Measurements from ENCODE around the gene COL6A2.

DNA sequence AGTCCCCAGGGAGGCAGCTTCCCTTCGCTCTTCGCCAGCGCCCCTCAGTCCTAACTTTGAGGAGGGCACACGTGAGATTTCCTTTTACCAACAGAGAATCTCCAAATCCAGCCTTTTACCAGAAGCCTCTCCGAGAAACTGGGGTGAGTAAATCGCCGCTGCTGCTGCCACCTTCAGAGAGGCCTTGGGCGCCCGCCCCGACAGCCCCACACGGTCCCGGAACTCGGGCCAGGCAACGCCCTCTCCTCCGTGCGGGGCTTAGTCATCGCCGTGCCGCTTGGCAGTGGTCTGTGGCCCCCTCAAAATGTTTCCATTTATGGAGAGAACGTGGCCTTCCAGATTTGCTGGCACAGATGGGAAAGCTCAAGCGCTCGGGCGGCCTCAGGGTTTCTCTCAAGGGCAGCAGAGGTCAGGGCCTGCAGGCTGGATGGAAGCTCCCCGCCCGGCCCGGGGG is 41.4 kb upstream of the COL6A2 start:
- TF ChIP-seq CTCF (IDR thresholded peaks at IDR 0.05), result no peak
- peak; percentile 44 to 70 for TF ChIP-seq POLR2A (IDR thresholded peaks at IDR 0.05)

Measured in uterus (tissue), 2 donors.